HFF-Myc (cell line): Measurements from ENCODE around the gene HIF3A.

Experiments
- DNase-seq: peaks from one replicate; pipeline ENCODE4 v3.0.0-alpha.2; 2011; ENCODE audit warnings: low read depth; ENCODE audit errors: extremely low read depth
- H3K4me3 ChIP-seq: replicated peaks from 2 replicates; pipeline ENCODE4 v1.5.1; 2011; ENCODE audit warnings: low read depth, mild to moderate bottlenecking, control low read depth, low read length
- TF ChIP-seq, protein P1 (sequence below): IDR thresholded peaks from 2 replicates; pipeline ENCODE4 v1.5.1; 2012; ENCODE audit warnings: mild to moderate bottlenecking, low read depth, low read length, control low read depth; ENCODE audit errors: missing control alignments

The HIF3A gene

DNA sequence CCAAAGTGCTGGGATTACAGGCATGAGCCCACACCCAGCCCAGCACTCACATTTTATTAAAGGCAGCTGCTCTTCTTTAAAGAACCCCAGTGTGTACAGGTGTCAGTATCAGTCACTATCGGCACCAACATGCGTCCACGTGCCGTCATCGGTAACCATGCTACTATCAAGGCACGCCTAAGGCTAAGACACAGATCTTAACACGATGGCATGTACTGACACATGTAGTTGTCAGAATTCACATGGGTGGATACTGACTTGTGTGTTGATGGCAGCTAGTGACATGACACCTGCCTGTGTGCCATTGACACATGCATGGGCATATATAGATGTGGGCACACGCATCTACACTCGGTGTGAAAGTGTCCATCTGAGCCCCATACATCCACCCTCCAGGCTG is 12.2 kb upstream of the HIF3A start:
- no peak for DNase-seq
- TF ChIP-seq, protein P1, sequence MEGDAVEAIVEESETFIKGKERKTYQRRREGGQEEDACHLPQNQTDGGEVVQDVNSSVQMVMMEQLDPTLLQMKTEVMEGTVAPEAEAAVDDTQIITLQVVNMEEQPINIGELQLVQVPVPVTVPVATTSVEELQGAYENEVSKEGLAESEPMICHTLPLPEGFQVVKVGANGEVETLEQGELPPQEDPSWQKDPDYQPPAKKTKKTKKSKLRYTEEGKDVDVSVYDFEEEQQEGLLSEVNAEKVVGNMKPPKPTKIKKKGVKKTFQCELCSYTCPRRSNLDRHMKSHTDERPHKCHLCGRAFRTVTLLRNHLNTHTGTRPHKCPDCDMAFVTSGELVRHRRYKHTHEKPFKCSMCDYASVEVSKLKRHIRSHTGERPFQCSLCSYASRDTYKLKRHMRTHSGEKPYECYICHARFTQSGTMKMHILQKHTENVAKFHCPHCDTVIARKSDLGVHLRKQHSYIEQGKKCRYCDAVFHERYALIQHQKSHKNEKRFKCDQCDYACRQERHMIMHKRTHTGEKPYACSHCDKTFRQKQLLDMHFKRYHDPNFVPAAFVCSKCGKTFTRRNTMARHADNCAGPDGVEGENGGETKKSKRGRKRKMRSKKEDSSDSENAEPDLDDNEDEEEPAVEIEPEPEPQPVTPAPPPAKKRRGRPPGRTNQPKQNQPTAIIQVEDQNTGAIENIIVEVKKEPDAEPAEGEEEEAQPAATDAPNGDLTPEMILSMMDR, result no peak
- no peak overlapping the region for H3K4me3 ChIP-seq

DNA sequence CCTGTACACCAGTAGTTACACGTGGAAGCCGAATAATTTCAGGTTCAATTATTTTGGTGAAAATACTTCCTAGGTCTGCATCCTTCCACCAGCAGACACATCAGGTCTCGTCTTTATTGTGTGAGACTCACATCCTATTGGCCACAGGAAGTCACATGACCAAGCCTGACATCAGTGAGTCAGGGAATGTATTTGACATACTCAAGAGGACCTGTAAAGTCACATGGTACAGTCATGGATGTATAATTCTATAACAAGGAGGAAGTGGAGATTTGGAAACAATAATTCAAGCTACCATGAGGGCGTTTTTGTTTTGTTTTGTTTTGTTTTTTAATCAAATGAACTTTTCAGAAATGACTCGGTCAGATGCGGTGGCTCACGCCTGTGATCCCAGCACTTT is 9.3 kb upstream of the HIF3A start:
- no peak for DNase-seq
- TF ChIP-seq, protein P1, result no peak
- H3K4me3 ChIP-seq, result no peak overlapping the region

DNA sequence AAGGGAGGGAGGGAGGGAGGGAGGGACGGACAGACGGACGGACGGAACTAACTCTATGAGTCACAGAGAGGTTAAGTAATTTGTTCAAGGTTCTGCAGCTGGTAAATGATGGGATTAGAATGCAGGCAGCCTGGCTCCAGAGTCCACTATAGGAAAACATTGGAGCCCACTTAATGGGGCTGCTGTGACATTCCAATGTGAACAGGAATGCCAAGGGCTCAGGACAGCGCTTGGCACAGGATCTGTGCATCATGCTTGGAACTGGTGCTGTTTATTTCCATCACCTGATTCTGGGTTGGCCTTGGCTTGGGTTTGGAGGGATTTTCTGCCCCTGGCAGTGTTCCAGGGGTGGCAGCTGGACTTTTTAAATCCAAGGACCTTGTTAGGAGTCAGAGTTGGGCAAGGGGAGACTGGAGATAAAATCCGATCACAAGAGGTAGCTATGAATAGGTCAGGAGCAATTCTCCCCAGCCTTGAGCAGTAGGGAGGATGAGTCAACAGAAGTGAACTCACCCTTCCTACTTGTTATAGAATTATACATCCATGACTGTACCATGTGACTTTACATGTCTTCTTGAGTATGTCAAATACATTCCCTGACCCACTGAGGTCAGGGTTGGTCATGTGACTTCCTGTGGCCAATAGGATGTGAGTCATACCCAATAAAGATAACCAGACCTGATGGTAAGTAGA is 7.8 kb upstream of the HIF3A start:
- TF ChIP-seq, protein P1, result no peak
- H3K4me3 ChIP-seq, result no peak overlapping the region
- DNase-seq, result peak; percentile 88

DNA sequence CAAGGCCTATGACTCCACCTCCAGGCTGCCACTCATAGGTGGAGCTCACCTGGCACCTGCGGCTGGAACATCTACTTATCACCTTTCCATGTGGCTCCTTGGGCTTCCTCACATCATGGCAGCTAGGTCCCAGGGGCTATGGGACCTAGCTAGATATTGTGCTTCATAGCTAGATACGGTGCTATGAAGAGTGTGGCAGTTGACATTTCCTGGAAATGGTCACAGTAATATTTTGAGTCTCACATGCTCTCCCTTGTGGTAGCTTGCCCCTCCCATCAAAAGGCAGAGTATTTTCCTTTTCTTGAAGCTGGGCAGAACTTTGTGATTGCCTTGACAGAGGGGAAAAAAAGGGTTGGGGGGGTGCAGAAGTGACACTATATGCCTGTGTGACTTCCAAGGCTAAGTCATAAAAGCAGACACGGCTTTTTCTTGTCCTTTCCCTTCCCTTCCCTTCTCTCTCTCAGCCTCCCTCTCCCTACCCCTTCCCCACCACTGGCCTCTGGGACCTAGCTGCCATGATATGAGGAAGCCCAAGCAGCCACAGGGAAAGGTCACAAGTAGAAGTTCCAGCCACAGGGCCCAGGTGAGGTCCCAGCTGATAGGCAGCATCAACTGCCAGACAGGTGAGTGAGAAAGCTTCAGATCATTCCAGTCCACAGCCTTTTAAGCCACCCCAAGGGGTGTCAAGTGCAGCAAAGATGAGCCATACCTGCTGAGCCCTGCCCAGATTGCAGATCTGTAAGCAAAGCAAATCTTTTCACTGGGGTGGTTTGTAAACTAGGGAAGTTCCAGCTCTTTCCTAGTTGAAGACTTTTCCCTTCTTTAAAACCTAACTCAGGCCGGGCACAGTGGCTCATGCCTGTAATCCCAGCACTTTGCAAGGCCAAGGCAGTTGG is 6.9 kb upstream of the HIF3A start:
- H3K4me3 ChIP-seq, result no peak overlapping the region
- no peak for DNase-seq
- TF ChIP-seq, protein P1, result no peak

DNA sequence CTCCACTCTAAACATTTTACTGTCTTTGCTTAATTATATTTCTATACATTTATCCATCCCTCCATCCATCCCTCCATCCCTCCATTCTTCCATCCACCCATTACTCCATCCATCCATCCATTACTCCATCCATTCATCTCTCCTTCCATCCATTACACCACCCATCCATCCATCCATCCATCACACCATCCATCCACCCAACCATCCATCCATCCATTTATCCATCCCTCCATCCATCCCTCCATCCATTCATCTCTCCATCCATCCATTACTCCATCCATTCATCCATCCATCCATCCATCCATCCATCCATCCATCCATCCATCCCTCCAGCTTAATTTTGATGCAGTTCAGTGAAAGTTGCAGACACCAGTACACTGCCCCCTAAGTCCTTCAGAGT is 5.0 kb upstream of the HIF3A start:
- no peak overlapping the region for H3K4me3 ChIP-seq
- no peak for DNase-seq
- TF ChIP-seq, protein P1, result no peak

DNA sequence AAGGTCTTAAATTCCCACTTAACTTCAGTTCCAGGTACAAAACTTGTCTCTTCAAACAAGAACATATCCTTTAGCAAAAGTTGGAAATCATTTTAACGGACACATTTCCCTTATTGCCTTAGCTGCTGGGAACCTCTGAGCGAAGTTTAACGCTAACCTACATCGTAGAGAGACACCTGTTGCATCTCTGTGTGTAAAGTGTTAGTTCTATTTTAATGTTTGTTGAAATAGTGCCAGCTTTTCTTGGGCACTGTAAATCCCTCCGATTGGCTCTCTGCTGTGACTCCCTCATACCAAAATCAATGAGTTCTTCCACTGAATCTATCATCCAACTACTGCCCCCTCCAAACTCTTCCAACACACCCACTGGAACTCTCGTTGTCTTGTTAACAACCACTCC is 2.3 kb upstream of the HIF3A start:
- no peak overlapping the region for H3K4me3 ChIP-seq
- no peak for DNase-seq
- TF ChIP-seq, protein P1, result no peak
